ENCODE data around the gene CETP. TPM values are rescaled to one million over a fixed set of nuclear protein-coding genes. Genes with fewer than 3 reads are reported as not detected.
A peak's percentile ranks its signal among the peaks of the same experiment; 100 is the strongest.

The CETP gene
- total and polyA plus RNA-seq, 9 of the 15 experiments (the other 6 are each of a cell fraction or from before 2014, with no cell fraction given) = 0.07 to 0.11 TPM; not detected in 7

DNA sequence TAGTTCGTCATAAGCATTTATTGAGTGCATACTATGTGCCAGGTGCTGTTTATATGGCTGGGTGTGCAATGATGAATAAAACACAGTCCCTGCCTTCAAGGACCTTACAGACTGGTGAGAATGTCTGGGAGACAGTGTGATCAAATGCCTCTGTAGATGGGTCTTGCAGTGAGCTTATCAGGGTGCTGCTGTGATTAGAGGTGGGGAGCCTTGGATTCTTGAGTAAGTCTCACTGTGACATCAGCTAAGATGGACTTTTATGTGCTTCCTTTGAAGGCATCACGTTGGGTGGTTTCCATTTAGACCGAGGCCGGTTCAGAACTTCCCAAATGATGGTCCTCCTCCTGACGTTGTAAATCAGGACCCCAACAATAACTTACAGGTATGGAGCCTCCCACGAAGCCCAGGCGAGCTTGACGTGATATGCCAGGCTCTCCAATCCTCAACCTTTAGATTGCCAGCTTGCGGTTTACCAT is 19.9 kb upstream of the CETP start:
- intact Hi-C loops (cut with micrococcal nuclease) = no loop called here
- H3K9ac ChIP-seq (ENCODE audit: insufficient read depth in 1 of 2, low read depth in 2 of 2, low read length in 2 of 2) = no peak overlapping the region
- DNase-seq (ENCODE audit: extremely low read depth in 1 of 4, low spot score in 3 of 4) = no peak
- POLR2A ChIA-PET = interaction anchor here (0.6 to 8.4 kb wide), 12 partner anchors 8 to 177 kb away, joined by 3 to 102 read pairs (median 3); partner anchors contain the start of genes CETP and HERPUD1
- H2AFZ ChIP-seq (ENCODE audit: low read depth, low read length) = no peak overlapping the region
- no peaks in the 10 kb centered on the region for H3K4me1 ChIP-seq (replicated peaks in 1 of 2; ENCODE audit: control insufficient read depth in 2 of 2, insufficient read depth in 2 of 2, low read length in 2 of 2)
- no peaks in the 10 kb centered on the region for H3K27me3 ChIP-seq (ENCODE audit: control insufficient read depth in 2 of 2, insufficient read depth in 2 of 2, low read length in 2 of 2)
- H3K79me2 ChIP-seq (ENCODE audit: control insufficient read depth, insufficient read depth, low read length) = no peaks in the 10 kb centered on the region
- H3K4me2 ChIP-seq (ENCODE audit: insufficient read depth, low read length) = no peak overlapping the region
- peaks cover 6% of the 10 kb centered on the region; the same call in 1 of the 2 replicates for H4K20me1 ChIP-seq (replicated peaks; ENCODE audit: control insufficient read depth, insufficient read depth, low read length)
- H3K36me3 ChIP-seq (ENCODE audit: control insufficient read depth, insufficient read depth, low read length) = peaks cover 82% of the 10 kb centered on the region
- WGBS (ENCODE audit: insufficient coverage, low coverage, missing lambda C conversion rate) = 70% methylated on average over 9 of the region's 9 CpGs
- no peaks in the 10 kb centered on the region for H3K9me1 ChIP-seq (ENCODE audit: control insufficient read depth, insufficient read depth, low read length)
- no peak overlapping the region for H3K4me3 ChIP-seq
- FAIRE-seq = no peak
- peak; percentile 2; the same call in 2 of the 3 replicates for ATAC-seq
- no peaks in the 10 kb centered on the region for H3K9me3 ChIP-seq (replicated peaks; ENCODE audit: control insufficient read depth, insufficient read depth, low read depth, low read length)
- BruUV-seq (replicated peaks) = no TSS peak
- no peak overlapping the region for H3K27ac ChIP-seq (ENCODE audit: extremely low read depth, low read depth, low read length)
- in situ Hi-C loops (cut with MboI) = no loop called here
- CTCF ChIA-PET (ENCODE audit: low intra/inter-chr PET ratio) = no interaction called here
- no peak for TF ChIP-seq KDM1A (IDR thresholded peaks at IDR 0.05)
- 0 out of 2 replicates have a peak, but pooled peaks have one; percentile 17 for TF ChIP-seq POLR2H (tag; IDR thresholded peaks at IDR 0.05; ENCODE audit: low read depth)
- TF ChIP-seq POLR2A (conservative IDR thresholded peaks at IDR 0.05) = no peak
- TF ChIP-seq, protein P1, sequence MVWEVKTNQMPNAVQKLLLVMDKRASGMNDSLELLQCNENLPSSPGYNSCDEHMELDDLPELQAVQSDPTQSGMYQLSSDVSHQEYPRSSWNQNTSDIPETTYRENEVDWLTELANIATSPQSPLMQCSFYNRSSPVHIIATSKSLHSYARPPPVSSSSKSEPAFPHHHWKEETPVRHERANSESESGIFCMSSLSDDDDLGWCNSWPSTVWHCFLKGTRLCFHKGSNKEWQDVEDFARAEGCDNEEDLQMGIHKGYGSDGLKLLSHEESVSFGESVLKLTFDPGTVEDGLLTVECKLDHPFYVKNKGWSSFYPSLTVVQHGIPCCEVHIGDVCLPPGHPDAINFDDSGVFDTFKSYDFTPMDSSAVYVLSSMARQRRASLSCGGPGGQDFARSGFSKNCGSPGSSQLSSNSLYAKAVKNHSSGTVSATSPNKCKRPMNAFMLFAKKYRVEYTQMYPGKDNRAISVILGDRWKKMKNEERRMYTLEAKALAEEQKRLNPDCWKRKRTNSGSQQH (CRISPR knock-in tag; IDR thresholded peaks at IDR 0.05) = 0 out of 2 replicates have a peak, but pooled peaks have one; percentile 22
- TF ChIP-seq POLR2AphosphoS2 (IDR thresholded peaks at IDR 0.05; ENCODE audit: low read length) = 0 out of 2 replicates have a peak, but pooled peaks have one; percentile 63
- TF ChIP-seq, protein P2, sequence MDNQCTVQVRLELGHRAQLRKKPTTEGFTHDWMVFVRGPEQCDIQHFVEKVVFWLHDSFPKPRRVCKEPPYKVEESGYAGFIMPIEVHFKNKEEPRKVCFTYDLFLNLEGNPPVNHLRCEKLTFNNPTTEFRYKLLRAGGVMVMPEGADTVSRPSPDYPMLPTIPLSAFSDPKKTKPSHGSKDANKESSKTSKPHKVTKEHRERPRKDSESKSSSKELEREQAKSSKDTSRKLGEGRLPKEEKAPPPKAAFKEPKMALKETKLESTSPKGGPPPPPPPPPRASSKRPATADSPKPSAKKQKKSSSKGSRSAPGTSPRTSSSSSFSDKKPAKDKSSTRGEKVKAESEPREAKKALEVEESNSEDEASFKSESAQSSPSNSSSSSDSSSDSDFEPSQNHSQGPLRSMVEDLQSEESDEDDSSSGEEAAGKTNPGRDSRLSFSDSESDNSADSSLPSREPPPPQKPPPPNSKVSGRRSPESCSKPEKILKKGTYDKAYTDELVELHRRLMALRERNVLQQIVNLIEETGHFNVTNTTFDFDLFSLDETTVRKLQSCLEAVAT (IDR thresholded peaks at IDR 0.05) = 0 out of 4 replicates have a peak, but pooled peaks of 1 of the 2 experiments have one; percentile 30
- TF ChIP-seq TCF3 (CRISPR knock-in tag; IDR thresholded peaks at IDR 0.05) = no peak
- TF ChIP-seq CREBBP (IDR thresholded peaks at IDR 0.05; ENCODE audit: low read depth, low read length) = no peak
- TF ChIP-seq MTA3 (IDR thresholded peaks at IDR 0.05; ENCODE audit: borderline replicate concordance) = peak; percentile 18; the same call in 1 of the 2 replicates
- no peak for TF ChIP-seq ZNF707 (CRISPR knock-in tag; conservative IDR thresholded peaks at IDR 0.05)
- peak; percentile 19; the same call in 1 of the 2 replicates for TF ChIP-seq POLR2AphosphoS5 (IDR thresholded peaks at IDR 0.05; ENCODE audit: control insufficient read depth, insufficient read depth, low read depth, low read length)
- no peak for TF ChIP-seq PHF21A (IDR thresholded peaks at IDR 0.05; ENCODE audit: borderline replicate concordance, low read depth)
- TF ChIP-seq, protein P3, sequence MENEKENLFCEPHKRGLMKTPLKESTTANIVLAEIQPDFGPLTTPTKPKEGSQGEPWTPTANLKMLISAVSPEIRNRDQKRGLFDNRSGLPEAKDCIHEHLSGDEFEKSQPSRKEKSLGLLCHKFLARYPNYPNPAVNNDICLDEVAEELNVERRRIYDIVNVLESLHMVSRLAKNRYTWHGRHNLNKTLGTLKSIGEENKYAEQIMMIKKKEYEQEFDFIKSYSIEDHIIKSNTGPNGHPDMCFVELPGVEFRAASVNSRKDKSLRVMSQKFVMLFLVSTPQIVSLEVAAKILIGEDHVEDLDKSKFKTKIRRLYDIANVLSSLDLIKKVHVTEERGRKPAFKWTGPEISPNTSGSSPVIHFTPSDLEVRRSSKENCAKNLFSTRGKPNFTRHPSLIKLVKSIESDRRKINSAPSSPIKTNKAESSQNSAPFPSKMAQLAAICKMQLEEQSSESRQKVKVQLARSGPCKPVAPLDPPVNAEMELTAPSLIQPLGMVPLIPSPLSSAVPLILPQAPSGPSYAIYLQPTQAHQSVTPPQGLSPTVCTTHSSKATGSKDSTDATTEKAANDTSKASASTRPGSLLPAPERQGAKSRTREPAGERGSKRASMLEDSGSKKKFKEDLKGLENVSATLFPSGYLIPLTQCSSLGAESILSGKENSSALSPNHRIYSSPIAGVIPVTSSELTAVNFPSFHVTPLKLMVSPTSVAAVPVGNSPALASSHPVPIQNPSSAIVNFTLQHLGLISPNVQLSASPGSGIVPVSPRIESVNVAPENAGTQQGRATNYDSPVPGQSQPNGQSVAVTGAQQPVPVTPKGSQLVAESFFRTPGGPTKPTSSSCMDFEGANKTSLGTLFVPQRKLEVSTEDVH (IDR thresholded peaks at IDR 0.05; ENCODE audit: low read depth, partially characterized antibody) = no peak
- TF ChIP-seq KDM5B (IDR thresholded peaks at IDR 0.05; ENCODE audit: insufficient replicate concordance, low read depth, low read length) = peak; percentile 29
- TF ChIP-seq, protein P4, sequence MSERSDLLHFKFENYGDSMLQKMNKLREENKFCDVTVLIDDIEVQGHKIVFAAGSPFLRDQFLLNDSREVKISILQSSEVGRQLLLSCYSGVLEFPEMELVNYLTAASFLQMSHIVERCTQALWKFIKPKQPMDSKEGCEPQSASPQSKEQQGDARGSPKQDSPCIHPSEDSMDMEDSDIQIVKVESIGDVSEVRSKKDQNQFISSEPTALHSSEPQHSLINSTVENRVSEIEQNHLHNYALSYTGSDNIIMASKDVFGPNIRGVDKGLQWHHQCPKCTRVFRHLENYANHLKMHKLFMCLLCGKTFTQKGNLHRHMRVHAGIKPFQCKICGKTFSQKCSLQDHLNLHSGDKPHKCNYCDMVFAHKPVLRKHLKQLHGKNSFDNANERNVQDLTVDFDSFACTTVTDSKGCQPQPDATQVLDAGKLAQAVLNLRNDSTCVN (CRISPR knock-in tag; IDR thresholded peaks at IDR 0.05) = 0 out of 2 replicates have a peak, but pooled peaks have one; percentile 39
- peak; percentile 45 for TF ChIP-seq SUPT5H (IDR thresholded peaks at IDR 0.05)
- TF ChIP-seq KHSRP (IDR thresholded peaks at IDR 0.05) = peak; percentile 64

Data from K562 (cell line).